ENCODE measurements around the gene PCDHGA7. TPM values are rescaled to one million over a fixed set of nuclear protein-coding genes. Genes with fewer than 3 reads are reported as not detected.

Gene PCDHGA7
- total RNA-seq, 1 experiment from 2014 or later = 0.83 TPM

DNA sequence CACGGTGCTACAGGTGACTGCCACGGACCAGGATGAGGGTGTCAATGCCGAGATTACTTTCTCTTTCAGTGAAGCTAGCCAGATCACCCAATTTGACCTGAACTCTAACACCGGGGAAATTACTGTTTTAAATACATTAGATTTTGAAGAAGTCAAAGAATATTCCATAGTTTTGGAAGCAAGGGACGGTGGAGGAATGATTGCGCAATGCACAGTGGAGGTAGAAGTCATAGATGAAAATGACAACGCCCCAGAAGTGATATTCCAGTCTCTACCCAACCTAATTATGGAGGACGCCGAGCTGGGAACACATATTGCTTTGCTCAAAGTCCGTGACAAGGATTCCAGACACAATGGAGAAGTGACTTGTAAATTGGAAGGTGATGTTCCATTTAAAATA is 6.1 kb downstream of the PCDHGA7 start:
- Histone ChIP-seq H3K79me2 (ENCODE audit: insufficient read depth, low read length) (no peaks in the 10 kb centered on the region), H3K4me1 (ENCODE audit: insufficient read depth, low read length) (0 out of 2 replicates have a peak, but pooled peaks cover 2% of the 10 kb centered on the region), H3K56ac (ENCODE audit: insufficient read length, low read depth, low read length) (no peak overlapping the region), H3T11ph (ENCODE audit: low read length) (no peak overlapping the region), H2BK120ac (ENCODE audit: low read depth, low read length, poor library complexity, severe bottlenecking) (no peak overlapping the region), H3K27ac (ENCODE audit: insufficient read length, low read depth, low read length) (no peak overlapping the region), H3K14ac (ENCODE audit: insufficient read depth, low read length) (no peak overlapping the region), H2AK5ac (ENCODE audit: insufficient read length, low read length) (no peak overlapping the region), H2BK5ac (ENCODE audit: insufficient read length, low read length) (no peak overlapping the region), H3K4me2 (ENCODE audit: insufficient read depth, insufficient read length, low read length) (no peak overlapping the region), H3K4ac (ENCODE audit: low read depth, low read length) (no peak overlapping the region), H2AFZ (ENCODE audit: low read length) (no peak overlapping the region), H3K23me2 (ENCODE audit: insufficient read length, low read depth, low read length, poor library complexity, severe bottlenecking) (no peaks in the 10 kb centered on the region), H2BK20ac (ENCODE audit: low read depth, low read length, poor library complexity, severe bottlenecking) (no peak overlapping the region), H3K79me1 (ENCODE audit: insufficient read depth, low read depth, low read length, poor library complexity, severe bottlenecking) (no peaks in the 10 kb centered on the region), H4K91ac (ENCODE audit: insufficient read length, low read depth, low read length) (no peak overlapping the region), H3K27me3 (ENCODE audit: insufficient read depth, low read length) (no peaks in the 10 kb centered on the region), H3K18ac (ENCODE audit: insufficient read length, low read depth, low read length) (no peak overlapping the region), H4K8ac (replicated peaks; ENCODE audit: insufficient read length, low read depth, low read length) (no peak overlapping the region), H4K5ac (ENCODE audit: insufficient read length, low read depth, low read length) (no peak overlapping the region), H3K9me3 (ENCODE audit: control insufficient read depth, low read depth, low read length) (peaks cover 41% of the 10 kb centered on the region), H2BK15ac (ENCODE audit: low read depth, low read length) (no peak overlapping the region), H2BK12ac (ENCODE audit: insufficient read length, low read depth, low read length) (no peak overlapping the region), H4K20me1 (ENCODE audit: control insufficient read depth, insufficient read depth, insufficient read length) (no peaks in the 10 kb centered on the region), H3K23ac (ENCODE audit: insufficient read length, low read depth, low read length) (no peak overlapping the region), H3K9ac (ENCODE audit: extremely low read depth, insufficient read length, low read length) (no peak overlapping the region)
- no peak overlapping the region for H3K27ac Mint-ChIP-seq
- H3K4me3 Mint-ChIP-seq = no peak overlapping the region
- TF ChIP-seq, protein P1, sequence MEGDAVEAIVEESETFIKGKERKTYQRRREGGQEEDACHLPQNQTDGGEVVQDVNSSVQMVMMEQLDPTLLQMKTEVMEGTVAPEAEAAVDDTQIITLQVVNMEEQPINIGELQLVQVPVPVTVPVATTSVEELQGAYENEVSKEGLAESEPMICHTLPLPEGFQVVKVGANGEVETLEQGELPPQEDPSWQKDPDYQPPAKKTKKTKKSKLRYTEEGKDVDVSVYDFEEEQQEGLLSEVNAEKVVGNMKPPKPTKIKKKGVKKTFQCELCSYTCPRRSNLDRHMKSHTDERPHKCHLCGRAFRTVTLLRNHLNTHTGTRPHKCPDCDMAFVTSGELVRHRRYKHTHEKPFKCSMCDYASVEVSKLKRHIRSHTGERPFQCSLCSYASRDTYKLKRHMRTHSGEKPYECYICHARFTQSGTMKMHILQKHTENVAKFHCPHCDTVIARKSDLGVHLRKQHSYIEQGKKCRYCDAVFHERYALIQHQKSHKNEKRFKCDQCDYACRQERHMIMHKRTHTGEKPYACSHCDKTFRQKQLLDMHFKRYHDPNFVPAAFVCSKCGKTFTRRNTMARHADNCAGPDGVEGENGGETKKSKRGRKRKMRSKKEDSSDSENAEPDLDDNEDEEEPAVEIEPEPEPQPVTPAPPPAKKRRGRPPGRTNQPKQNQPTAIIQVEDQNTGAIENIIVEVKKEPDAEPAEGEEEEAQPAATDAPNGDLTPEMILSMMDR (conservative IDR thresholded peaks at IDR 0.05) = no peak
- no peaks in the 10 kb centered on the region for H3K4me1 Mint-ChIP-seq
- H3K9me3 Mint-ChIP-seq = peaks cover 69 to 74% of the 10 kb centered on the region in 2 experiments
- DNase-seq = no peak
- WGBS (ENCODE audit: extremely low coverage, insufficient read length, low lambda C conversion rate) = no CpG with 5 or more reads among the region's 10 CpGs
- peaks cover 23 to 62% (median 43%) of the 10 kb centered on the region in 3 experiments for H3K36me3 Mint-ChIP-seq (ENCODE audit: insufficient read depth in 1 of 3, low read depth in 3 of 3)
- H3K27me3 Mint-ChIP-seq (ENCODE audit: low read depth) = peaks cover 13% of the 10 kb centered on the region
